Measurements from ENCODE around the gene RELA.
"Not testable (repeated sequence)": the region's sequence is repeated elsewhere in the genome, so short reads cannot be mapped to it uniquely, and the experiment has no call there.

The RELA gene

DNA sequence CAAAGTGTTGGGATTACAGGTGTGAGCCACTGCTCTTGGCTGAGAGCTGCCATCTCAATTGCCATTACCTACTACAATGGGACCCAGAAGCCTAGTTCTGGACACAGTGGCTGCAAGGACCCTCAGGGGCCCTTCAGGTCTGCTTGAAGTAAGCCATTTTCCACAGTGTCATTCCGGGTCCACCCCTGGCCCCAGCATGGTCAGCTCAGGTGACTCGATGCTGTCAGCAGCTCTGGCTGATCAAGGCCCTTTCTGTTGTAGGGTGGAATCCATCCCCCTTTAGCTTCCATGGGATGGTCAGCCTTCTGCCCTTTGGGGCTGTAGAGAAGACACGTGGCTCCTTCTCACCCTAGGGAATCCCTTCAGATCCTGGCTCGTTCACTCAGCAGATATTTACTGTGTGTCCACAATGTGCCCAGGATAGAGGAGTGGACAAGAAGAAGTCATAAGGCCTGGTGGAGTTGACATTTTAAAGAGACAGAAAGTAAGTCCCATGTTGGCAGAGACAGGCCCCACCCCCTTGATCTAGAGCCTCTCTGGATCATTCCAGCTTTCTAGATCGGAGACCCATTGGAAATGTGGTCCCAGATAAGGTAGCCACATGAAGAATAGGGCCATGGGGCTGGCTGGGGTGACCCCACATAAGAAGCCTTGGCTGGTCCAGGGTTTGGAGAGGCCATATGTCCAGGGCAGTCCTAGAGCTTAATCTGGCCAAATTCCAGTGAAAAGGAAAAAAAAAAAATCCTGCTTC is 34.3 kb upstream of the RELA start:
- H3K4me1 Mint-ChIP-seq, result no peaks in the 10 kb centered on the region
- H3K9me3 Mint-ChIP-seq, result peaks cover 20% of the 10 kb centered on the region
- TF ChIP-seq, protein P1, sequence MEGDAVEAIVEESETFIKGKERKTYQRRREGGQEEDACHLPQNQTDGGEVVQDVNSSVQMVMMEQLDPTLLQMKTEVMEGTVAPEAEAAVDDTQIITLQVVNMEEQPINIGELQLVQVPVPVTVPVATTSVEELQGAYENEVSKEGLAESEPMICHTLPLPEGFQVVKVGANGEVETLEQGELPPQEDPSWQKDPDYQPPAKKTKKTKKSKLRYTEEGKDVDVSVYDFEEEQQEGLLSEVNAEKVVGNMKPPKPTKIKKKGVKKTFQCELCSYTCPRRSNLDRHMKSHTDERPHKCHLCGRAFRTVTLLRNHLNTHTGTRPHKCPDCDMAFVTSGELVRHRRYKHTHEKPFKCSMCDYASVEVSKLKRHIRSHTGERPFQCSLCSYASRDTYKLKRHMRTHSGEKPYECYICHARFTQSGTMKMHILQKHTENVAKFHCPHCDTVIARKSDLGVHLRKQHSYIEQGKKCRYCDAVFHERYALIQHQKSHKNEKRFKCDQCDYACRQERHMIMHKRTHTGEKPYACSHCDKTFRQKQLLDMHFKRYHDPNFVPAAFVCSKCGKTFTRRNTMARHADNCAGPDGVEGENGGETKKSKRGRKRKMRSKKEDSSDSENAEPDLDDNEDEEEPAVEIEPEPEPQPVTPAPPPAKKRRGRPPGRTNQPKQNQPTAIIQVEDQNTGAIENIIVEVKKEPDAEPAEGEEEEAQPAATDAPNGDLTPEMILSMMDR (IDR thresholded peaks at IDR 0.05), result no peak
- H3K27me3 Mint-ChIP-seq (ENCODE audit: low read depth, poor library complexity), result peaks cover 47% of the 10 kb centered on the region
- H3K27ac Mint-ChIP-seq, result no peak overlapping the region
- DNase-seq, result no peak
- H3K36me3 Mint-ChIP-seq (ENCODE audit: low read depth), result no peaks in the 10 kb centered on the region
- H3K4me3 Mint-ChIP-seq, result no peak overlapping the region

DNA sequence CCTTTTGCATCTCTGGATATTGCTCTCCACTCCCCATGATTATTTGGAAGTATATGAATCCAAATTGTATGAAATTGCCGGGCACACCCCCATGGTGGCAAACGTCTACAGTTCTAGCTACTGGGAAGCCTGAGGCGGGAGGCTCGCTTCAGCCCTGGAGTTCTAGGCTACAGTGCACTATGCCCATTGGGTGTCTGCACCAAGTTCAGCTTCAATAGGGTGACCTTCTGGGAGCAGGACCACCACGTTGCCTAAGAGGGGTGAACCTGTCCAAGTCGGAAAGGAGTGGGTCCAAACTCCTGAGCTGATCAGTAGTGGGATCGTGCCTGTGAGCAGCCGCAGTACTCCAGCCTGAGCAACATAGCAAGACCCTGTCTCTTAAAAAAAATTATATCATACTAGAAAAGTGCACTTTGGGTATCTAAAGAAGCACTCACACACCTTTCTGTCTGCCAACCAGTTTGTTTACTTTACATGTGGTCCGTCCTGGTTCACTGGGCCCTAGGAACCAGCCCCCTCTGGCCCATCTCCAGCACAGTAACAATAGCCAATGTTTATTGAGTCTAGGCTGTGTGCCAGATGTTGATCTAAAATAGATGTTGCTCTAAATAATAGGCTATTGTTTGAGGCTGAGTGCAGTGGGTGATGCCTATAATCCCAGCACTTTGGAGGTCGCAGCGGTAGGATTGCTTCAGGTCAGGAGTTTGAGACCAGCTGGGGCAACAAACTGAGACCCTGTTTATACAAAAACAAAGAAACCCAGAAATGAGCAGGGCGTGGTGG is 32.9 kb upstream of the RELA start:
- no peak for DNase-seq
- Mint-ChIP-seq H3K27me3 (ENCODE audit: low read depth, poor library complexity) (peaks cover 40% of the 10 kb centered on the region), H3K4me3 (no peak overlapping the region), H3K36me3 (ENCODE audit: low read depth) (no peaks in the 10 kb centered on the region), H3K27ac (no peak overlapping the region), H3K9me3 (peaks cover 15% of the 10 kb centered on the region), H3K4me1 (no peaks in the 10 kb centered on the region)
- TF ChIP-seq, protein P1 (IDR thresholded peaks at IDR 0.05), result no peak

DNA sequence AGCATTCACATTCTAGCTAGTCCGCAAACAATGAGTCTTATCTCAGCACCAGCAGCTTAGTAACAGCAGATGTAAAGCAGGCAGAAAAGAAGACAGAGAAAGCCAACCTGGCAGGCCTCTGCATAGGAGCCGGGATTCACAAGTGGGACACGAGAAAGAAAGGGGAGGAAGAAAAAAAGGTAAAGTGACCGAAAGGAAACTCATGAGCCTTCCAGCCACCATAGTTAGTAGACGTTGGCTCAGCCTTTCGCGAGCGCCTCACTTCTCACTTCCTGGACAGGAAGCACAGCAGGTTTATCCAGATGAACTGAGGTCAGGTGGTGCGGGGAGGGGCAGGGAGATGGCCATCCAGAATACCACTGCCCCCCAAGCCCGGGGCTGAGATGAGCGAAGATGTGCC is 29.7 kb upstream of the RELA start:
- Mint-ChIP-seq H3K36me3 (ENCODE audit: low read depth) (no peaks in the 10 kb centered on the region), H3K9me3 (peaks cover 6% of the 10 kb centered on the region), H3K27ac (no peak overlapping the region), H3K4me1 (no peaks in the 10 kb centered on the region), H3K4me3 (no peak overlapping the region), H3K27me3 (ENCODE audit: low read depth, poor library complexity) (peaks cover 26% of the 10 kb centered on the region)
- TF ChIP-seq, protein P1 (IDR thresholded peaks at IDR 0.05), result no peak
- no peak for DNase-seq

DNA sequence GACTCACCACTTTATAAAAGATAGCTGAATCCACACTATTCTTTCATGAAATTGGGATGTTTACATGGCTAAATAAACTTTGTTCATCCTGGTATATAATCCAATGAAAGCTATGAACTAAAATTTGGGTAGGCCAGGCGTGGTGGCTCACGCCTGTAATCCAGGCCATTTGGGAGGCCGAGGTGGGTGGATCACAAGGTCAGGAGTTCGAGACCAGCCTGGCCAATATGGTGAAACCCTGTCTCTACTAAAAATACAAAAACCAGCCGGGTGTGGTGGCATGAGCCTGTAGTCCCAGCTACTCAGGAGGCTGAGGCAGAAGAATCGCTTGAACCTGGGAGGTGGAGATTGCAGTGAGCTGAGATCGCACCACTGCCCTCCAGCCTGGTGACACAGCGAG is 29.1 kb upstream of the RELA start:
- H3K27ac Mint-ChIP-seq; DNase-seq; H3K9me3 Mint-ChIP-seq; H3K4me3 Mint-ChIP-seq; H3K36me3 Mint-ChIP-seq (ENCODE audit: low read depth); H3K4me1 Mint-ChIP-seq: not testable (repeated sequence)
- H3K27me3 Mint-ChIP-seq (ENCODE audit: low read depth, poor library complexity), result peaks cover 26% of the 10 kb centered on the region

DNA sequence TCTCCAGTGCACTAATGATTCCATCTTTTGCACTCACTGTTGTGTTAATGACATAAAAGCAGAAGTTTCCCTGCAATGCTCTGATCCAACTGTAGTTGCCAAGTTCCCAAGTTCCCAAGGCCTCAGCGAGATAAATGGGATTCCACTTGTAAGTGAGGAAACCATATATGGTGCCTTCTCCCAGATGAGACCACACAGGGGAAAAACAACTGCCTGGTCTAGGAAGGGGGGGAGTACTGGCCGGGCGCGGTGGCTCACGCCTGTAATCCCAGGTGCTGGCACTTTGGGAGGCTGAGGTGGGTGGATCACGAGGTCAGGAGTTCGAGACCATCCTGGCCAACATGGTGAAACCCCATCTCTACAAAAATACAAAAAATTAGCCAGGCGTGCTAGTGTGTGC is 23.3 kb upstream of the RELA start:
- H3K9me3 Mint-ChIP-seq, result peaks cover 6% of the 10 kb centered on the region
- no peak for DNase-seq
- no peaks in the 10 kb centered on the region for H3K36me3 Mint-ChIP-seq (ENCODE audit: low read depth)
- TF ChIP-seq, protein P1 (IDR thresholded peaks at IDR 0.05), result no peak
- H3K4me3 Mint-ChIP-seq, result no peak overlapping the region
- no peak overlapping the region for H3K27ac Mint-ChIP-seq
- H3K27me3 Mint-ChIP-seq (ENCODE audit: low read depth, poor library complexity), result peaks cover 43% of the 10 kb centered on the region
- no peaks in the 10 kb centered on the region for H3K4me1 Mint-ChIP-seq

DNA sequence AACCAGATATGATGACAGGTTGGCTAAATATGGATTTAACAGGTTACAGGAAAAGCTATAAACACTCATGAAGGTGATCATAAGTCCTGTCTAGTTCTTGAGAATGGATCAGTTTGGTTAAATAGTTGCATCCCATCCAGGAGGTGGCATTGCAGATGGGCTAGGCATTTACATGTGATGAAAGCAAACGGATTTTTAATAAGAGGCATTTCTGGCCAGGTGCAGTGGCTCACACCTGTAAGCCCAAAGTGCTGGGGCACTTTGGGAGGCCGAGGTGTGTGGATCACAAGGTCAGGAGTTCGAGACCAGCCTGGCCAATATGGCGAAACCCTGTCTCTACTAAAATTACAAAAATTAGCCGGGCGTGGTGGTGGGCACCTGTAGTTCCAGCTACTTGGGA is 20.8 kb upstream of the RELA start:
- H3K9me3 Mint-ChIP-seq; H3K27ac Mint-ChIP-seq; DNase-seq; H3K36me3 Mint-ChIP-seq (ENCODE audit: low read depth); H3K4me1 Mint-ChIP-seq; H3K4me3 Mint-ChIP-seq: not testable (repeated sequence)
- H3K27me3 Mint-ChIP-seq (ENCODE audit: low read depth, poor library complexity), result peaks cover 50% of the 10 kb centered on the region

All from nephron progenitor cell (in vitro differentiated cells).